HepG2 (cell line): ENCODE measurements around the gene FAM83G. TPM values are rescaled to one million over a fixed set of nuclear protein-coding genes. Genes with fewer than 3 reads are reported as not detected.
"Not testable (repeated sequence)": the region's sequence is repeated elsewhere in the genome, so short reads cannot be mapped to it uniquely, and the experiment has no call there.

Source experiments
- ATAC-seq: fragments of 200-7000 bp; cut with Tn5 transposase; 3 replicates; pipeline ENCODE4 v1.9.1; 2020; ENCODE audit warnings: mild to moderate bottlenecking, moderate library complexity
- BruUV-seq: library from RNA; stranded (reverse); fragments of 400-500 nt; replicated peaks from 2 replicates; lab custom pipeline; 2021; lab: Mats Ljungman, UMichigan
- CTCF ChIA-PET: fragments of 300-600 bp; formaldehyde crosslinking; extraction: SDS; loops from one replicate; lab custom pipeline; 2021; ENCODE audit warnings: low total read pairs, inconsistent platforms, low intra/inter-chr PET ratio; lab: Yijun Ruan, JAX
- POLR2A ChIA-PET: fragments of 350-600 bp; sonication (Branson Sonifier 250); formaldehyde crosslinking; loops from one replicate; lab custom pipeline; 2020; ENCODE audit warnings: antibody characterized with exemption, inconsistent platforms; lab: Yijun Ruan, JAX
- DNase-seq: peaks from one replicate; pipeline ENCODE4 v3.0.0-alpha.2; 2015; ENCODE audit warnings: low spot score
- FAIRE-seq: peaks from 3 replicates; lab custom pipeline; 2011; peaks lifted over from hg19 to GRCh38; lab: Jason Lieb, UNC
- H2AFZ ChIP-seq: one replicate; pipeline ENCODE4 v1.6.1; 2011; ENCODE audit warnings: low read length, inconsistent platforms
- H3K27ac ChIP-seq: fragments of 300-600 bp; 3 replicates; pipeline ENCODE4 v1.8.0; 2011; ENCODE audit warnings: mixed run types, mild to moderate bottlenecking, mixed read lengths, low read length, inconsistent platforms; ENCODE audit not compliant: insufficient read depth; ENCODE audit errors: extremely low read length
- H3K27me3 ChIP-seq, 2 experiments: fragments of 200-600 bp in 1 of 2; 2 replicates in 1 of 2; 3 replicates in 1 of 2; pipeline versions ENCODE4 v1.6.0 to v1.8.0; 2011; ENCODE audit warnings: low read length in 2 of 2, mild to moderate bottlenecking in 2 of 2, moderate library complexity in 2 of 2, inconsistent platforms in 1 of 2; ENCODE audit not compliant: insufficient read depth in 2 of 2, control insufficient read depth in 1 of 2
- H3K36me3 ChIP-seq, 2 experiments: fragments of 200-600 bp in 1 of 2; replicated peaks in 1 of 2; 2 replicates in 1 of 2; 3 replicates in 1 of 2; pipeline versions ENCODE4 v1.5.1 to v1.8.0; 2011; ENCODE audit warnings: low read length in 2 of 2, inconsistent platforms in 1 of 2; ENCODE audit not compliant: insufficient read depth in 2 of 2, control insufficient read depth in 1 of 2
- H3K4me1 ChIP-seq: 2 replicates; pipeline ENCODE4 v1.5.1; 2012; ENCODE audit warnings: low read length, inconsistent platforms; ENCODE audit not compliant: insufficient read depth
- H3K4me2 ChIP-seq: 2 replicates; pipeline ENCODE4 v1.6.0; 2011; ENCODE audit warnings: low read depth, low read length, inconsistent platforms
- H3K4me3 ChIP-seq, 3 experiments: fragments of 200-600 bp in 1 of 3; sonication (generic), shearing (Covaris generic) in 1 of 3; replicated peaks in 1 of 3; 2 replicates each; pipeline ENCODE4 v1.5.1; 2011 to 2016; ENCODE audit warnings: low read length in 3 of 3, inconsistent platforms in 2 of 3, low read depth in 2 of 3, mild to moderate bottlenecking in 2 of 3, control low read depth in 1 of 3, mixed read lengths in 1 of 3; ENCODE audit not compliant: insufficient read depth in 1 of 3
- H3K79me2 ChIP-seq: one replicate; pipeline ENCODE4 v1.6.1; 2011; ENCODE audit warnings: low read length, inconsistent platforms; ENCODE audit not compliant: insufficient read depth
- H3K9ac ChIP-seq: 2 replicates; pipeline ENCODE4 v1.6.0; 2011; ENCODE audit warnings: mild to moderate bottlenecking, low read depth, low read length, inconsistent platforms; ENCODE audit not compliant: insufficient read depth
- H3K9me3 ChIP-seq: 2 replicates; pipeline ENCODE4 v1.5.1; 2012; ENCODE audit warnings: mild to moderate bottlenecking, low read length
- H4K20me1 ChIP-seq: 2 replicates; pipeline ENCODE4 v1.6.0; 2011; ENCODE audit warnings: inconsistent platforms, mild to moderate bottlenecking, low read length, moderate library complexity; ENCODE audit not compliant: insufficient read depth
- MLX ChIP-seq: IDR thresholded peaks from 2 replicates; pipeline ENCODE4 v1.6.1; 2016
- ZNF687 ChIP-seq: sonication (generic); formaldehyde crosslinking; IDR thresholded peaks from 2 replicates; pipeline ENCODE4 v1.5.1; 2020; ENCODE audit warnings: mild to moderate bottlenecking, missing genetic modification reagents, moderate library complexity
- WGBS: methylation state at CpG from one replicate; pipeline ENCODE4 v1.1.6; 2017; ENCODE audit warnings: low lambda C conversion rate; 5-methylcytosine and 5-hydroxymethylcytosine counted together
- in situ Hi-C: cut with HindIII; loops from 2 replicates; pipeline ENCODE4 v1.10.0; 2017; ENCODE audit warnings: low pct_unique_long_range_greater_than_20kb; ENCODE audit not compliant: extremely low pct_ligation_motif_present
- intact Hi-C: fragments of 100-400 bp; cut with micrococcal nuclease; formaldehyde crosslinking; loops from one replicate; pipeline ENCODE4 v1.10.0; 2022; ENCODE audit not compliant: unreplicated experiment
- polyA plus RNA-seq, 8 experiments: library from polyadenylated mRNA; depleted of rRNA in 3 of 8; stranded (reverse) in 7 of 8; unstranded in 1 of 8; fragments of >200 nt; fragmentation: Illumina TruSeq in 4 of 8; extraction: Trizol in 4 of 8; gene quantifications; 2 replicates each; pipeline versions ENCODE4 v1.2.1 to v1.2.3, GENCODE V29; 2011 to 2016; ENCODE audit warnings: low read depth in 4 of 8, missing spikeins in 1 of 8, mixed read lengths in 1 of 8; ENCODE audit not compliant: insufficient read depth in 1 of 8
- total RNA-seq, 5 experiments: library from RNA; depleted of rRNA; stranded (reverse); fragments of >200 nt; fragmentation: Illumina TruSeq; extraction: Trizol; gene quantifications; 2 replicates each; pipeline ENCODE4 v1.2.3, GENCODE V29; 2016; ENCODE audit warnings: low read depth in 1 of 5
- TF ChIP-seq, protein P1 (sequence below): sonication (generic); formaldehyde crosslinking; IDR thresholded peaks from 2 replicates; pipeline ENCODE4 v1.4.0; 2020; ENCODE audit warnings: missing genetic modification reagents

The FAM83G gene
- total and polyA plus RNA-seq, 2 of the 13 experiments (the other 11 are each of a cell fraction or from before 2014, with no cell fraction given), result 13.7 to 18.6 TPM

DNA sequence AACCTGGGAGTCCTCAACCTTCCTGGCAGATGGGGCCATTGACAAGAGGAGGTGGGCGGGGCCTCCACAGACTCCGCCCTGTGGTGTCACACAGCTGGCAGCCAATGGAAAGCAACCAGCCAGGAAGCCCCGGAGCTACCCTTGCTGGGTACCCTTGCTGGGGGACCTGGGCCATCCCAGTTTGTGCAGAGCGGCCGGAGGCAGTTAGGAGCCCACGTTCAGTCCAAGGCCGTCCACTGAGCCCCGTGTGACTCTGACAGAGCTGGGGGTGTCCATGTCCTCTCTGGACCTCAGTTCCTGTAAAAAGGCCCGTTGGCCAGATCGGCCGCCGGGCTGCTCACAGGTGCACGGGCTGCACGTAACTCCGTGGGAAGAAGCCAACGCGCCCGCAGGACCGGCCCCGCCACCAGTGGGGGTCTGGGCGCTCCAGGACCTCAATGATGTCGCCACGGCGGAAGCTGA is 17.1 kb upstream of the FAM83G start:
- CTCF ChIA-PET, result no interaction called here
- peaks cover 43% of the 10 kb centered on the region for H3K4me1 ChIP-seq
- BruUV-seq, result no TSS peak
- POLR2A ChIA-PET, result interaction anchor here (1.4 to 2.2 kb wide), 2 partner anchors 10 to 16 kb away, joined by 5 to 15 read pairs; partner anchors contain the start of gene FAM83G
- H3K4me2 ChIP-seq, result no peak overlapping the region
- no peak for ATAC-seq
- no peak for DNase-seq
- intact Hi-C loops, result no loop called here
- H3K79me2 ChIP-seq, result no peaks in the 10 kb centered on the region
- no peak overlapping the region for H3K27ac ChIP-seq
- no peak overlapping the region for H3K9ac ChIP-seq
- no peaks in the 10 kb centered on the region for H4K20me1 ChIP-seq
- no peaks in the 10 kb centered on the region for H3K36me3 ChIP-seq
- in situ Hi-C loops, result no loop called here
- H3K4me3 ChIP-seq, result no peak overlapping the region
- WGBS, result 98% methylated on average over 16 of the region's 24 CpGs
- no peaks in the 10 kb centered on the region for H3K9me3 ChIP-seq
- H3K27me3 ChIP-seq, result peaks cover 3 to 26% of the 10 kb centered on the region in 2 experiments; a peak in 3 of 5 replicates
- no peak for FAIRE-seq
- H2AFZ ChIP-seq, result no peak overlapping the region
- TF ChIP-seq ZNF687 (CRISPR knock-in tag) (peak; percentile 15; the same call in 1 of the 2 replicates), MLX (CRISPR knock-in tag) (no peak)
- TF ChIP-seq, protein P1, sequence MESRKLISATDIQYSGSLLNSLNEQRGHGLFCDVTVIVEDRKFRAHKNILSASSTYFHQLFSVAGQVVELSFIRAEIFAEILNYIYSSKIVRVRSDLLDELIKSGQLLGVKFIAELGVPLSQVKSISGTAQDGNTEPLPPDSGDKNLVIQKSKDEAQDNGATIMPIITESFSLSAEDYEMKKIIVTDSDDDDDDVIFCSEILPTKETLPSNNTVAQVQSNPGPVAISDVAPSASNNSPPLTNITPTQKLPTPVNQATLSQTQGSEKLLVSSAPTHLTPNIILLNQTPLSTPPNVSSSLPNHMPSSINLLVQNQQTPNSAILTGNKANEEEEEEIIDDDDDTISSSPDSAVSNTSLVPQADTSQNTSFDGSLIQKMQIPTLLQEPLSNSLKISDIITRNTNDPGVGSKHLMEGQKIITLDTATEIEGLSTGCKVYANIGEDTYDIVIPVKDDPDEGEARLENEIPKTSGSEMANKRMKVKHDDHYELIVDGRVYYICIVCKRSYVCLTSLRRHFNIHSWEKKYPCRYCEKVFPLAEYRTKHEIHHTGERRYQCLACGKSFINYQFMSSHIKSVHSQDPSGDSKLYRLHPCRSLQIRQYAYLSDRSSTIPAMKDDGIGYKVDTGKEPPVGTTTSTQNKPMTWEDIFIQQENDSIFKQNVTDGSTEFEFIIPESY (CRISPR knock-in tag), result peak; percentile 81

- Histone ChIP-seq H3K27me3 (peaks cover 3 to 31% of the 10 kb centered on the region in 2 experiments; a peak in 3 of 5 replicates), H3K4me1 (peaks cover 49% of the 10 kb centered on the region)
- POLR2A ChIA-PET, result interaction anchor here (1.0 to 2.2 kb wide), 3 partner anchors 10 to 17 kb away, joined by 3 to 15 read pairs (median 5); partner anchors contain the start of gene FAM83G
- DNase-seq, H3K9me3 ChIP-seq, in situ Hi-C loops, ATAC-seq, H2AFZ ChIP-seq, H3K4me3 ChIP-seq, BruUV-seq, H4K20me1 ChIP-seq, H3K27ac ChIP-seq, intact Hi-C loops, H3K79me2 ChIP-seq, CTCF ChIA-PET, H3K36me3 ChIP-seq, FAIRE-seq, H3K9ac ChIP-seq, H3K4me2 ChIP-seq: not testable (repeated sequence)
- WGBS, result 73% methylated on average over 4 of the region's 7 CpGs
These were observed 16.6 kb upstream of the FAM83G start for GRCh38 chr17:19021011-19021621.
